HG02870 (cell line): Measurements from ENCODE around the gene TOM1L2.

ENCODE experiments used
- ATAC-seq: cut with Tn5 transposase; IDR thresholded peaks from one replicate; pipeline ENCODE4 v1.9.1; 2021; ENCODE audit warnings: mild to moderate bottlenecking, moderate library complexity; ENCODE audit not compliant: unreplicated experiment

TOM1L2 gene

DNA sequence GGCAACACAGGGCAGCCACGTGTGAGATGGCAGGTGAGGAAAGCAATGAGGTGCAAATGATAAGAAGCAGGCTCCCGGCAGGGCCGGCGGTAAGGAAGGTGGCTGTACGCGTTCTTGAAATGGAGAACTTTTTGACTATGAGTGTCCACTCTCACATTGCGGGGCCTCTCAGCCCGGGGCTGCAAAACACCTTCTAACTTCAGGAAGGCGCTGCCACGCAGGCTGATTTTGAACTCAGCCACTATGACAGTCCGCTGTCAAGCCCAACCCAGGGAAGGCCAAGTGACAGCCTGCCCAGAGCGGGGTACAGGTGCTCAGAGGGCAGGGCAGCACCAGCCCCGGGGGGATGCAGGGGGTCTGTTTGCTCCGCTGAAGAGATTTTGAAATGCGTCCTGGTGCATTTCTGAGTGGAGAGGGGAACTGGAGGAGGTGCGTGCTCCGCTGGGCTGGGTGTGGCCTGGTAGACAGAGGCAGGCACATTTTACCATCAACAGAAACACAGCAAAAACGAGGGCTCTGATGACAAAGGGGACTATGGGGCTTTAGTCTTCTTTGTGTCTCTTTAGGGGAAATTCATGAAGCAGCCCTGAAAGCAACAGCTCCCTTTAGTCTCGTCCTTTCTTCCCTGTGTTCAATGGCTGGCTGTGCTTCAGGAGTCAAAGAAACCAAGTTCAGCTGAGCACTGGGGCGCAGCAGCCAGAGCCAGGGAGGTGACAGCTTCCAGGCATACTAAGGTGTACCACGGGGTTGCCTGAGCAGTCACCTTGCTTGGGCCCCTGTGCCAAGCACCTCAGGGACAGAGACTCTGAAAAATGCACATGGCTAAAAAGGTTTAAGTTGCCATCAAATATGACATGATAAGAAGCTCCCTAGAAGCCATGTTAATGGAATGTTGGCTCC, 120.8 kb downstream of the TOM1L2 start:
- ATAC-seq = no peak

DNA sequence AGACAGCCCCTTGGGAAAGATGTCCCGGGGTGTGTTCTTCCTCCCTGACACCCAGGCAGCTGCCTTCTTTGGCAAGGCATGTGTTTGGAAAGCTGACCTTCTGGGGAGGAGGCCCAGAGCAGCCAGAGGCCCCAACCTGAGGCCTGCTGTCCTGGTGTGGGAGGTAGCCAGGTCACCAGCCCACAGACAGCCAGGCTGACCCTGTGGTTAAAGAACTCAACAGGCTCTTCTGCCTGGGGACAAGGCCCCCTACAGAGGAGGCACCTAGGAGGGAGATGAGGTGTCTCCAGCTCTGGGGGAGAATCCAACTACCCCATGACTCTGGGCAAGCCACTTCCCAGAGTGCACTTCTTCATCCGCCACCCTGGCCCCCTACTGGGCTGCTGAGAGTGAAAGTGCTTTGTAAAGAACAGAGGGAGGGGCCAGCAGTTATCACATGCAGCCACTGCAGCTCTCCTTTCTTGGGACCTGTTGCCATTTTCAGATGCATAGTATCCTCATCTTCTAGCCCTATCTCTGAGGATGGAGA, 122.3 kb downstream of the TOM1L2 start:
- no peak for ATAC-seq

DNA sequence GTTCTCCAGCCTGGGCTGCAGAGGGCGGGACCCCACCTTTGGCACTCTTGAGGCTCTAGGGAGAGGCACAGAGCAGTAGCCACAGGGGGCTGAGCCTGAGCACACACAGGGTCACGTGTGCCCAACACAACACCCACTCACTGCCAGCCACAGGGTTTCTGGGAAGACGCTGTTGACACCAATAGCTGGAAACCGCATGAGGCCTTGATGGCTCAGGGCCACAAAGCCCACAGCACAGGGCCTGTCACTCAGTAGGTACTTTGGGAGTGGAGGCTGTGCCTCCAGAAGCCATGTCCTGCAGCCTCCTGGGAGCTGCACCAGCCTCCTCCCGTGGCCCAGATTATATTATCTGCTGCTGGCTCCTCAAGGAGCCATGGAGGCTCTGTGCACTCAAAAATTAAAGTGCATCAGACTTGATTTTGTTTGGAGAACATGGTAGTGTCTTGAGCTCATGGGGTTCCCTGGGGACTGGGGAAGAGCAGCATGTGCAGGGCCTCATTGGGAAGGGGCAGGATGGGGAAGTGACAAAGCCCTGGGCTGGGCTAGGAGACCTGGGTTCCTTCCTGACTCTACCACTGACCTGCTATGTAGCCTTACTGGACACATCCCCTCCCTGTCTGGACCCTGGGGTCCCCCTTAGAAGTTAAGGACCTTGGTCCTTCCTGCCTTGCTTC, 122.9 kb downstream of the TOM1L2 start:
- no peak for ATAC-seq

DNA sequence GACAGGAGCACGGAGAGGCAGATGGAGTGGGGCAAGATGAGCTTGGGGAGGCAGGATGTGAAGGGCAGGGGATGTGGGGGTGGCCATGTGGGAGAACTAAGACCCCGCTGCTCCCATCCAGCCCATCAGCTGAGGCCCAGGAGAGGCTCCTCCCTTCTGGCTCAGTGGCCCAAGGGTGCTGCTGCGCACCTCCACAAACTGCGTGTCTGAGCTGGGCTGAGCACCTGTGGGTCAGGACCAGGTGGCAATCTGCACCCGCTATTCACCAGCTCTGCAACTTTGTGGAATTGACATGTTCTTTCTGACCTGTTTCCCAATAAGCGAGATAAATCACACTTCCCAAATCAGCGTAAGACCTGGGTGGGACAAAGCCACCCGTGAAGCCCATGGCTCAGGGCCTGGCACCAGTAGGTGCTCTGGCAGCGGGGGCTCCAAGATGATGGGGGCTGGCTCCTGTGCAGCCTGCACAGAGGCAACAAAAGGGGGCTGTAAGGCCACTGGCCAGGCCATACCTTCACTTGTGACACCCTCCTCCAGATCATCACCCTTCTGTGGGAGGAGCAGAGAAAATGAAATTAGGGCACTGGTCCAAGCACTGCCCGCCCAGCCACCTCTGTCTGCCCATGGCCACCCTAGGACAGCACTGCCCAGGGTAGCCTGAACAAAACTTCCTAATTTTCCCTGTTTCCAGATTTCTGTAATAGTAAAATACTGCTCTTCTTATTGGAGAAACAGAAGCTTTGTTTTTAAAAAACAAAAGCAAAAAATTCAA, 123.7 kb downstream of the TOM1L2 start:
- no peak for ATAC-seq

DNA sequence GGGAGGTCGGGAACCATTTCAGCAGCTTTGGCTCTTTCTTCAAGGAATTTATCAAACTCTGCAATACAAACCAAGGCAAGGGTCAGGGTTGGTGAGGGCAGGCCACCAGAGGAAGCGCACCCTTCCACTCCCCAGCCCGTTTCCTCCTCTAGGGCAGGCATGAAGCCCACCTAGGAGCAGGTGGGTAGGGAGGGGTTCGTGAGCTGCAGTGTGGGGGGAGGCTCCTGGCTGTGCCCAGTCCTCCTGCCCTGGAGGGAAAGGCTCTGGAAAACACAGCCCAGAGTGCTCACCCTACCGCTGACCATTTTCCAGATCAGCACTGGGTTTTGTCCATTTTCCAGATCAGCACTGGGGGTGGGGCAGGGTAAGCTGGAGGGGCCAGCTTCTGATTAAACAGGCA, 124.5 kb downstream of the TOM1L2 start:
- ATAC-seq = no peak

DNA sequence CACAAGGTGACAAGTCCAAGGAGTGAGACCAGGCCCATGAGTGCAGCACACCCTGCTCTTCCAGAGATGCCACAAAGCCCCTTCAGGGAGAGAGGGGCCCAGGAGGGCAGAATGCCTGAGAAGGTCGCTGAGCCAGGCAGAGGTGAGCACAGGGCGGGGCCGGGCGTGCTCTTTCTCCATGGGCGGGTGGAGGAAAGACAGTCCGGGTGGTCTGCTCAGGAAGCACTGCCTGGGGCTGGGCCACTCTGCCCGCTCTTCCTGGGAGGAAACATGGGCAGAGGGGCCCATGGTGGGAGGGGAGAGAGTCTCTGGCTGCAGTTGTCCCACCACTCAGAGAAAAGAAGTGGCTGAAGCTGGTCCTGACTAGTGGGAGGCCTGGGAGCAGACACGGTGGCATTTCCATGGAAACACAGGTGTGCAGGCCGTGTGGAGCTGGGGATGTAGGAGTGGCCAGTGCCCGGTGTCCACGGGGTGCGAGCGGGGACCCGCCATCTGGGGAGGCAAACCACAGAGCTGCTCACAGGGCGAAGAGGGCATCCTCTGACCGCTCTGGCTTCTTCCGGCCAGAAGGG, 125.0 kb downstream of the TOM1L2 start:
- no peak for ATAC-seq

DNA sequence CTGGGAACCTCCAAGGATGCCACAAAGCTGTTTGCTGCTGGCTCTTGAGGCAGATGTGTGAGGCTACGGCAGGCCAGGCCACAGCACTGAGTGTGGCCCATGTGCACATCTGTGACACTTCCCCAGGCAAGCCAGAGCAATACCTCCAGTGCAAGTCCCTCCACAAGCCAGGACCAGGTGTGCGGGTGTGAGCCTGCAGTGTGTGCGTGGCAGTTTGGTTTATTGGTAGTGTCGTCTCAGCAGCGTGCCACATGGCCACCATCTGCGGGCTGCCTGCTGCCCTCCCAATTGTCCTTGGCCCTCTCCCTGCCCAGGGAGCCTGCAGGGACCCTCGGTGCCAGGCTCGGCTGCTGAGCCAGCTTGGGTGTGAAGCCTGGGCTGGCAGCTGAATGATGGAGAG, 125.6 kb downstream of the TOM1L2 start:
- ATAC-seq = no peak

DNA sequence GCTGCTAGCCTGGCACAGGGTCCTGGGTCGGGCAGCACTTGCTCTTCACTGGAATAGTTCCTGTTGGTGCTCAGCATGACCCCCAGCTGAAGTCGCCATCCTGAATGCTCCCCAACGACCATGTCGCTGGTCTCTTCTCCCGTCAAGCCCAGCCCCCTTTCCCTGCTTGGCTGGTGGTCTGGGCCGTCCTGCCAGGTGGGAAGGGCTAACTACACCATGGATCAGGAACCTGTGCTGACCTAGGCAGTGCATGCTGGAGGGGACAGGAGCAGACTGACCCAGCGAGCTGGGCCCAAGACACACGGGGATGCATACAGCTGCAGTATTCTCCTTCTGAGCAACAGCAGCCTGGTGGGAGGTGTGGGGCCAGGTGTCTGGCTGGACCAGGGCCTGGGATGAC, 126.2 kb downstream of the TOM1L2 start:
- ATAC-seq = no peak

DNA sequence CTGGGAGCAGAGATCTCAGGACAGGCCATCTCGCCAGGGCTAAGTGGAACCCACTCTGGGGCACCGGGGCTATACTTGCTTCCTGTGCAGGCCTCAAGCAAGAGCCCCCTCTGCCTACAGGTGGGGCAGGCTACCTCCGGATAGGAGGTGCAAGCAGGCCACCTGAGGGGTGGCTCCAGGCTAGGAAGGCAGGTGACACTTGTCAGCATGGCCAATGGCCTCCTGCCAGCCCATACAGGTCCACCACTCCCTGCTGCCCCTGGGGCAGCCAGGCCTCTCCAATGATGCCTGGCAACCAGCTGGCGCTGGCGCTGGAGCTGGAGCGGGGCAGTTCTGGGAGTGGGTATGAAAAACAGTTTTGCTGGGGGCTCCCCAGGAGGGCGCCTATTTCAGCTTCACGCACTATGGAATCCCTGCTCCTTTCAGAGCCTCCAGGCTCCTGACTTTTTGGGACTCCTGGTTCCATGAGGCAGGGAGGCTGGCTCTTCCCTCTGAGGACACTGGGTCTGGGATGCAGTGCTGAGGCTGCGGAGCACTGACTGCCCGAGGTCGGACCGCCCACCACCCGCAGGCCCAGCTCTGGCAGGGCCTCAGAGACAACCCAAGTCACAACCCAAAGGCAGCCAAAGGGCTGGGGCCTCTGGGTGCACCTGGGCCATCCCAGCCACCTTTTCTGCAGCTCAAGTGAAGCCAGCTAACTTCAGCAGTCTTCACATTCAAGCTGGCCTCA, 127.0 kb downstream of the TOM1L2 start:
- no peak for ATAC-seq

DNA sequence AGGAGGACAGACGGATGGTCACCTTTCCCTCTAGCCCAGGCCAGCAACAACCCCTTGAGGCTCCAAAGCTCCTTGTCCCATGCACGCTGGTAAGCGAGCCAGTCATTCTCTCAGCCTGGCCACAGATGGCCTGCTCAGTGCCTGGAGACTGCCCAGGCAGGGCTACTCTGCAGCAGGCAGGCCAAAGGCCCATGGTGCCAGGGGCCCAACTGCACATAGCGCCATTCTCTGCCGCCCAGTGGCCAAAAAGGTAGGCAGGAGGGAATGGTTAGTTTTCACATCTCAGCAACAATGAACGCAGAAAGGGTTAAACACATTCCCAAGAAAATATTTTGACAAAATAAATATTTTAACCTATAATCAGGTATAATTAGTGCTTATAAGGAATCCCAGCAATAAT, 127.7 kb downstream of the TOM1L2 start:
- no peak for ATAC-seq

DNA sequence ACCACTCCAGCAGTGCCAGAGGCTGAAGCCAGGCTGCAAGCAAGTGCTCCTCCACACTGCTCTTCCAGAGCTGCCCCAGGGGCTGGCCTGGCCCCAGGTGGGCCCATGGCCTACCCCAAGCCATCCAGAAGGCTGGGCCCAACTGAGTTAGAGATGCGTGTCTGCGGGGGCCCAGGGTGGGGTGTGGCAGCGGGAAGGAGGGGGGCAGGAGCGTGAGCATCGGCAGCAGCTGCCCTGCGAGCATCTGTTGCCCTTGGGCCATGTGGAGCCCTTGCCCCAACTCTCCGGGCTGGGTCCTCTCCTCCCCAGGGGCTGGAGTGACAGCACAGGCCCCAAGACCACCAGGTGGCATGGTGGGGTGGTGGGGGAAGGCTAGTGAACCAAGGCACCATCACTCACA, 128.1 kb downstream of the TOM1L2 start:
- ATAC-seq = no peak

DNA sequence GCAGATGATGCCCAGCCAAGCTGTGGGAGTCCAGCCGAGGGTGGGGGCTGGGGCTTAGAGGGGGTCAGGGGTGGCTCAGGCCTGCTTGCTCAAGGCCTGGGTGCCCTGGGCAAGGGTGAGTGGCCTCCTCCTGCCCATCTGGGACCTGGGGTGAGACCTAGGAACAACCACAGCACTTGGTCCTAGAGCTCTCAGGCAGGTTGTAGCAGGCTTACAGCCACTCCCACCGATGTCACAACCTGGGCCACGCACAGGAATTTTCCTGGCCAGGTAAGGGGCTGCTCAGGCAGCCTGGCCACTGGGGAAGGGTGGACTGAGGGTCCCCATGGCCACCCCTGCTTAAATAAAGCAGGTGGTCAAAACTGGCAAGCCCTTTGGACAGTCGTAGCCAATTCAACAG, 129.1 kb downstream of the TOM1L2 start:
- no peak for ATAC-seq

DNA sequence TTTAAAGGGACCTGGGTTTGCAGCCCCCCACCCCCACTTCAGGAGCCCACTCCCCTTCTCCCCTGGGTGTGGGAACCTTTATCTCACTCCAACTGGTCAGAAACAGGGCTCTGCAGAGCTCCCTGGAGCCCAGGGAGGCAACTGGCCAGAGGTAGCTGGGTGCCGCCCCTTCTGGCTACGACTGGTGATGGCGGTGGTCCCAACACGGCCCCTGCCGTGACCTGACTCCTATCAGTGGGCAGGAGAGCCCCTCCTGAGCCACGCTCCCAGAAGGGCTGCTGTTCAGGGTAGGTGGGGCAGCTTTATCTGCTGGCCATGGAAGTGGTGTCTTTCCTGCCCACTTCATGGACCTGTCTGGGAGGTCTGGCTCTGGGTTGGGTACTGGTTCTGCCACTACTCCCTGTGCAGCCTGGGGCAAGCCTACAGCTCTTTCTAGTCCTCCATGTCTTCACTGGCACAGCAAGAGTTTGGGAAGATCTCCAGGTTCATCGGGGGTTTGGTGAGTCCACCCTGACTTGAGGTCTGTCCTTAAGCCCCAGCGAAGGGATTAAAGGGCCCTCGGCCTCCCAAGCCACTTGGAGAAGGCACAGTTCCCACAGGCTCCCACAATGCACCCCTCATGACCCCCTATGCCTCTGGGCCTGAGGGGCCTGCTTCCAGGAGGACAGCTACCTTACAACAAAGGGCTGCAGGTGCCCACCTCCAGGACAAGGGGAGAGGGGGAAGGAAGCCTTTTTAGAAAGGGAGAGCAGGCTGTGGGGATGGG, 129.9 kb downstream of the TOM1L2 start:
- ATAC-seq = no peak

DNA sequence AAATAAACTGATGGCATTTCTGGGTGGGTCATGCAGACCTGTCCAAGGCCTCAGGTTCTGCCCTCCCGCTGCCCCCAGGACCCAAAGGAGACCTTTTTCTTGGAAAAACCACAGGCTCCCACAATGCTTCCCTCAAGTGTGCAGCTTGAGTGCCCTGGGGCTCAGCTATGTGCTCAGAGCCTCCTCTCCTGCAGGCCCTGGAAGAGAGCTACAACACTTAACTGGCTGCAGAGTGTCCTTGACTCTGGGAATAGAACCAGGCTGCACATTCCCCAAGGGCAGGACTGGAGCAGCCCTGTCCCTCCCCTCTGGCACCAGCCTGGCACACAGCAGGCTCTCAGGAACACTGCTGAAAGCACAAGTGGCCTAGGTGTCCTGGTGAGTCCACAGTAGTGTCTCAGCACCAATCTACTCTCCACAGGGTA, 130.6 kb downstream of the TOM1L2 start:
- no peak for ATAC-seq

DNA sequence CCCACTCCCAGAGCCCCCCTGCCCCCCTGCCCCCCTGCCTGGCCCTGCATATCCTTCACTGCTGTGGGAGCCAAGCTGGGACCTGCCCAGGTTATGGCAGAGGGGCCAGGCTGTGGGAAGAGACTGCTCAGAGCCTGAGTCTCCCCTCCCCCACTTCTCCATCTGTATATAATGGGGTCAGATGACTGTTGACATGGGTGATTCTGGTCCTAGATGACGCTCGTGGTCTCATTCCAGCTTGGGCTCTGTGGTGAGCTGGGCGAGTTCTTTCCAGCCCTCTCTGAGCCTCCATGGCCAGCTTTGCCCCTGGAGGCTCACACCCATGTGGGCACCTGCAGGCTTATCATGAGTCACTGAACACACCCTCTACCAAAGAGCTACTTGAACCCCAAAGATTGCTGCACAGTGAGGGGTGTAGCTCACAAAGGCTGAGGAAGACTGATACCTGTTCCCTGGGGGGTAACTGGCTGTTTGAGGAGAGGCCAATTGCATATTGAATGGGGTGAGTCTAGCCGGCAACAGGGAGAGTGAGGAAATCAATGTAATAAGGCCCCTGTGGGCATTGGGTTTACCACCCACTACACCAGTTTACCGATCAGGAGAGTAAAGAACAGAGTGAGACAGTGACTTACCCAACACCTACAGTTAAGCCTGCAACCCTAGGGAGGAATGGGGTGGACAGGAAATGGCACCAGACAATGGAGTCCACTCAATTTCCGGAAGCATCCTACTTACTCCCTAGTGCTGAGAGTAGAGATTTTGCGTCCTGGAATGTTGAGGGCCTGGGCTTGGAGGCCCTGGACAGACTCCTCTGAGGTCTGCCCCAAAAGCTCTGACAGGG, 131.2 kb downstream of the TOM1L2 start:
- no peak for ATAC-seq

DNA sequence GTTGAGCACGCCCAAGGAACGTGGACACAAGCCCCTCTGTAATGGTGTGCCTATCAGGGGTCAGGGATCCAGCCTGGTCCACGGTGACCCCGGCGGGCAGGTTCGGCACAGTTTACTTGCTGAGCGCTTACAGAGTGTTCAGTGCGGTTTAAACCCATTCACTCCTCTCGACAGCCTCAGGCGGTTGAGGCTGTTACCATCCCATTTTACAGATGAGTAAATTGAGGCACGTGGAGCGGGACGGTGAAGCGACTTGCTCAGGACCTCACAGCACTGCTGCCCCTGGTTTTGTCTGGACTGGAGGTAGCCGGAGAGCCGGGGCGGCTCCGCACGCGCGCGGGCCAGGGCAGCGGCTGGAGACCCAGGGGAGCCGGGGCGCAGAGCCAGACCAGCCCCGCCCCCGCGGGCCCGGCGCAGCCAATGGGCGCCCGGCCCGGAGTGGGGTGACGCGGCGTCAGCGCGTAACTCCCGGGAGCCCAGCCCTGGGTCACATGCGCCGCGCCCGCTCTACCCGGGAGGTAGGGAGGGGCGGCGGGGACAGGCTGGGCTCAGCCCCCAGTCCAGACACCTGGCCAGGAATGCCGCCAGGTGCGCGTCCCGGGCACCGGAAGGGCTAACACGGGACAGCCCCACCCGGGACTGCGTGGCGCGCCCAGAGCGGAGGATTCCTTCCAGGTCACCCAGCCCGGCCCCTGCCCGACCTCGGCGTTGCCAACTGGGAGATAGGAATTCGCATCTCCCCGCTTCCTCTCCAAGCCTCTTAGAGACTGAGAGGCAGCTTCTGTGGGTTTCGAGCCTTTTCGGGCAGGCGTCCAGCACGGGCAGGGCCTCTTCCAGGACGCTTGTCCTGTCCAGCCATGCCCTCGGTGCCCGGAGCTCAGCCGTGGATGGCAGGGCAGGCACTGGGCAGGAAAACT, 132.2 kb downstream of the TOM1L2 start:
- peak; percentile 58 for ATAC-seq
